Measurements from ENCODE around the gene IKZF1.

Gene IKZF1

GRCh38 chr7:50436133-50436806, 131.8 kb downstream of the IKZF1 start:
- H3K27me3 ChIP-seq (ENCODE audit: low read length): no peaks in the 10 kb centered on the region
- no peak overlapping the region for H3K4me3 ChIP-seq (ENCODE audit: insufficient read depth, low read length, poor library complexity, severe bottlenecking)
- no peak overlapping the region for H3K4me2 ChIP-seq (ENCODE audit: low read depth, low read length, poor library complexity, severe bottlenecking)
- no peak overlapping the region for H3K27ac ChIP-seq (ENCODE audit: low read depth, low read length)
- H3K9me2 ChIP-seq (replicated peaks; ENCODE audit: insufficient read depth, low read length): no peaks in the 10 kb centered on the region
- H4K20me1 ChIP-seq (ENCODE audit: low read depth, low read length): no peaks in the 10 kb centered on the region
- no peak overlapping the region for H3K9ac ChIP-seq (ENCODE audit: low read length)
- H3K79me2 ChIP-seq (ENCODE audit: insufficient read depth, low read length): peaks cover 20% of the 10 kb centered on the region
- H3F3A ChIP-seq (ENCODE audit: insufficient read depth): peaks cover 15% of the 10 kb centered on the region
- H3K9me3 ChIP-seq (ENCODE audit: insufficient read depth, low read length): no peaks in the 10 kb centered on the region
- H3K36me3 ChIP-seq (ENCODE audit: low read length): peaks cover 17% of the 10 kb centered on the region
- TF ChIP-seq EZH2phosphoT487 (conservative IDR thresholded peaks at IDR 0.05; ENCODE audit: low read length): no peak
- no peak for TF ChIP-seq CTCF (IDR thresholded peaks at IDR 0.05; ENCODE audit: insufficient read depth, low read length, poor library complexity, severe bottlenecking)
- no peak overlapping the region for H2AFZ ChIP-seq (ENCODE audit: low read depth, low read length, severe bottlenecking)

DNA sequence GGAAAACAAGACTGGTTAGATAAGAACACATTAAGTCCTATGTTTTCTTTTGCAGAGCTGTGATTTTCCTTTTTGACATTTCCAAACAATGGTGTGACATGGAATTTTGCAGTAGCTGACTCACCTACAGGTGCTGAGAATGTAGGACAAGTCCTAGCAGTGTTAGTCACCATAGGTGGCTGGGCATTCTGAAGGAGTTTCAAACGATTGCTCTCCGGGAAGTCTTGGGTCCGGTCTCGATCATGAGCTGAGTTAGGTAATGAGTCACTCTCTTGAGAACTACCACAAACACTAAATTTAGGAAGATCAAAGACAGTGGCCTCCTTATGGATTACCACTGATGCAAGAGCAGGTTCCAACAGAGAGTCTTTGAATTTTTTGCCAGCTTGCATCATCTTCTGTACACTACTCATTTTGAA, 142.0 kb downstream of the IKZF1 start:
- Histone ChIP-seq H3K79me2 (ENCODE audit: insufficient read depth, low read length) (peaks cover 85% of the 10 kb centered on the region), H3K4me2 (ENCODE audit: low read depth, low read length, poor library complexity, severe bottlenecking) (no peak overlapping the region), H3K9me3 (ENCODE audit: insufficient read depth, low read length) (no peaks in the 10 kb centered on the region), H3K9ac (ENCODE audit: low read length) (no peak overlapping the region), H3F3A (ENCODE audit: insufficient read depth) (peaks cover 18% of the 10 kb centered on the region; the same call in 1 of the 2 replicates), H3K27ac (ENCODE audit: low read depth, low read length) (no peak overlapping the region), H4K20me1 (ENCODE audit: low read depth, low read length) (peaks cover 26% of the 10 kb centered on the region), H3K4me3 (ENCODE audit: insufficient read depth, low read length, poor library complexity, severe bottlenecking) (no peak overlapping the region), H3K36me3 (ENCODE audit: low read length) (peaks cover 55% of the 10 kb centered on the region), H3K9me2 (replicated peaks; ENCODE audit: insufficient read depth, low read length) (no peaks in the 10 kb centered on the region), H3K27me3 (ENCODE audit: low read length) (no peaks in the 10 kb centered on the region), H2AFZ (ENCODE audit: low read depth, low read length, severe bottlenecking) (no peak overlapping the region)
- TF ChIP-seq CTCF (IDR thresholded peaks at IDR 0.05; ENCODE audit: insufficient read depth, low read length, poor library complexity, severe bottlenecking) (no peak), EZH2phosphoT487 (conservative IDR thresholded peaks at IDR 0.05; ENCODE audit: low read length) (no peak)

GRCh38 chr7:50448823-50449222, 144.3 kb downstream of the IKZF1 start:
- peaks cover 63% of the 10 kb centered on the region for H3K79me2 ChIP-seq (ENCODE audit: insufficient read depth, low read length)
- H3K4me2 ChIP-seq (ENCODE audit: low read depth, low read length, poor library complexity, severe bottlenecking): peak overlapping the region; percentile 75
- H4K20me1 ChIP-seq (ENCODE audit: low read depth, low read length): peaks cover 23% of the 10 kb centered on the region
- no peaks in the 10 kb centered on the region for H3K9me2 ChIP-seq (replicated peaks; ENCODE audit: insufficient read depth, low read length)
- no peaks in the 10 kb centered on the region for H3K9me3 ChIP-seq (ENCODE audit: insufficient read depth, low read length)
- peak overlapping the region; percentile 72 for H3K4me3 ChIP-seq (ENCODE audit: insufficient read depth, low read length, poor library complexity, severe bottlenecking)
- TF ChIP-seq CTCF (IDR thresholded peaks at IDR 0.05; ENCODE audit: insufficient read depth, low read length, poor library complexity, severe bottlenecking): no peak
- TF ChIP-seq EZH2phosphoT487 (conservative IDR thresholded peaks at IDR 0.05; ENCODE audit: low read length): no peak
- peaks cover 19% of the 10 kb centered on the region; the same call in 1 of the 2 replicates for H3F3A ChIP-seq (ENCODE audit: insufficient read depth)
- no peak overlapping the region for H2AFZ ChIP-seq (ENCODE audit: low read depth, low read length, severe bottlenecking)
- H3K36me3 ChIP-seq (ENCODE audit: low read length): peaks cover 42% of the 10 kb centered on the region
- peak overlapping the region; percentile 83 for H3K9ac ChIP-seq (ENCODE audit: low read length)
- H3K27ac ChIP-seq (ENCODE audit: low read depth, low read length): peak overlapping the region; percentile 10; the same call in 1 of the 2 replicates
- no peaks in the 10 kb centered on the region for H3K27me3 ChIP-seq (ENCODE audit: low read length)

All from SU-DHL-6 (cell line).